Psoas muscle (tissue), 8 donors: Measurements from ENCODE around the gene SREBF1. TPM values are rescaled to one million over a fixed set of nuclear protein-coding genes. Genes with fewer than 3 reads are reported as not detected.

Source experiments
- ATAC-seq, 4 donors: fragments of 200-7000 bp; cut with Tn5 transposase; one replicate each; pipeline ENCODE4 v1.9.1; 2020; ENCODE audit warnings: moderate library complexity in 3 of 4, mild to moderate bottlenecking in 2 of 4
- DNase-seq, 2 donors: peaks; one replicate each; pipeline ENCODE4 v3.0.0-alpha.2; 2020
- H3K27ac ChIP-seq: fragments of 200-600 bp; one replicate; pipeline ENCODE4 v1.8.0; 2022
- H3K27me3 ChIP-seq, 3 donors: fragments of 200-600 bp in 1 of 3; one replicate each; pipeline versions ENCODE4 v1.6.1 to v1.8.0; 2013 to 2022; ENCODE audit warnings: low read length in 2 of 3, mild to moderate bottlenecking in 2 of 3, moderate library complexity in 1 of 3; ENCODE audit not compliant: insufficient read depth in 3 of 3
- H3K36me3 ChIP-seq, 2 donors: fragments of 200-600 bp in 1 of 2; one replicate each; pipeline versions ENCODE4 v1.6.1 to v1.8.0; 2013 to 2022; ENCODE audit warnings: low read depth in 1 of 2, mild to moderate bottlenecking in 1 of 2, moderate library complexity in 1 of 2; ENCODE audit not compliant: insufficient read depth in 1 of 2
- H3K4me1 ChIP-seq: fragments of 200-600 bp; one replicate; pipeline ENCODE4 v1.8.0; 2022
- H3K4me3 ChIP-seq: fragments of 200-600 bp; one replicate; pipeline ENCODE4 v1.8.0; 2022; ENCODE audit warnings: mild to moderate bottlenecking
- H3K9me3 ChIP-seq: fragments of 200-600 bp; one replicate; pipeline ENCODE4 v1.8.0; 2022
- CTCF ChIP-seq: fragments of 200-600 bp; IDR thresholded peaks from one replicate; pipeline ENCODE4 v1.8.0; 2022; ENCODE audit warnings: antibody characterized with exemption
- WGBS, 3 donors: extraction: QIAGEN DNeasy Blood & Tissue Kit; methylation state at CpG; one replicate each; pipeline versions ENCODE4 v1.1.6 to v1.1.7; 2013; 5-methylcytosine and 5-hydroxymethylcytosine counted together
- intact Hi-C, 2 donors: fragments of 100-400 bp; cut with DNase I; formaldehyde crosslinking; loops; one replicate each; pipeline versions ENCODE4 v1.11.0 to v1.14.2; 2022
- polyA plus RNA-seq, 3 donors: library from polyadenylated mRNA; stranded (reverse); fragments of 200-250 nt; gene quantifications; one replicate each; pipeline ENCODE4 v1.2.3, GENCODE V29; 2013
- total RNA-seq, 4 donors: library from RNA; stranded (reverse); fragmentation: NEBNext Ultra II Directional in 2 of 4; extraction: Animal tissue kit (Norgen Biotek cat#: 25700) in 2 of 4; gene quantifications; one replicate each; pipeline versions ENCODE4 v1.2.1 to v1.2.4, GENCODE V29; 2021 to 2023
- donor health status: healthy with polysubstance abuse.
- donor health status: DM: no; HTN: no; CAD: no; lungs with moderate emphysema.
- donor health status: Bipolar disorder and iron deficiency.
- donor health status: healthy.
- donor health status: DM: yes; HTN: yes; CAD: no.
- donor health status: DM: no; HTN: no; CAD: no.
- donor health status: DM: no; HTN: no; CAD: no.
- donor health status: DM: yes; HTN: yes; CAD: no.

Gene SREBF1
- total and polyA plus RNA-seq, 7 donors: 6.2 to 43.0 (median 19.2) TPM

GRCh38 chr17:17789828-17790636 is 46.8 kb downstream of the SREBF1 start:
- DNase-seq (no peak), ATAC-seq (no peak)
- Histone ChIP-seq H3K27ac (no peak overlapping the region), H3K27me3 (no peaks in the 10 kb centered on the region), H3K9me3 (no peaks in the 10 kb centered on the region), H3K4me1 (peaks cover 28% of the 10 kb centered on the region), H3K4me3 (no peak overlapping the region), H3K36me3 (no peaks in the 10 kb centered on the region)
- intact Hi-C loops: no loop called here
- TF ChIP-seq CTCF: no peak
- WGBS, 3 donors: 56 to 57% (median 56%) methylated on average over 12 of the region's 12 CpGs

- intact Hi-C loops: no loop called here
- H3K27me3 ChIP-seq: no peaks in the 10 kb centered on the region
- H3K9me3 ChIP-seq: no peaks in the 10 kb centered on the region
- whole genome bisulfite sequencing, 3 donors: 89 to 96% (median 92%) methylated on average over 6 of the region's 6 CpGs
- no peak for TF ChIP-seq CTCF
- H3K27ac ChIP-seq: no peak overlapping the region
- no peaks in the 10 kb centered on the region for H3K36me3 ChIP-seq
- H3K4me1 ChIP-seq: peaks cover 34% of the 10 kb centered on the region
- H3K4me3 ChIP-seq: no peak overlapping the region
- DNase-seq (no peak), ATAC-seq (no peak)
These were observed 47.4 kb downstream of the SREBF1 start for GRCh38 chr17:17789410-17789809.

GRCh38 chr17:17788967-17789366 is 47.8 kb downstream of the SREBF1 start:
- WGBS, 3 donors: 84 to 89% (median 89%) methylated on average over 8 of the region's 8 CpGs
- Histone ChIP-seq H3K27ac (no peak overlapping the region), H3K9me3 (no peaks in the 10 kb centered on the region), H3K4me1 (peaks cover 39% of the 10 kb centered on the region), H3K4me3 (no peak overlapping the region), H3K27me3 (no peaks in the 10 kb centered on the region), H3K36me3 (no peaks in the 10 kb centered on the region)
- no peak for ATAC-seq
- TF ChIP-seq CTCF: no peak
- DNase-seq: no peak
- intact Hi-C loops: no loop called here

GRCh38 chr17:17787568-17787967 is 49.2 kb downstream of the SREBF1 start:
- Histone ChIP-seq H3K4me3 (no peak overlapping the region), H3K4me1 (peaks cover 38% of the 10 kb centered on the region), H3K9me3 (no peaks in the 10 kb centered on the region), H3K27me3 (no peaks in the 10 kb centered on the region), H3K36me3 (no peaks in the 10 kb centered on the region), H3K27ac (no peak overlapping the region)
- DNase-seq (no peak), ATAC-seq (no peak)
- no peak for TF ChIP-seq CTCF
- intact Hi-C loops: no loop called here
- 92 to 100% (median 95%) methylated on average over 5 to 7 of the region's 7 CpGs for WGBS, 3 donors

- no peak for ATAC-seq
- intact Hi-C loops: no loop called here
These were observed 49.8 kb downstream of the SREBF1 start for GRCh38 chr17:17786998-17787397.

More at GRCh38 chr17:17786998-17787397, 49.8 kb downstream of the SREBF1 start:
- H3K27ac ChIP-seq: no peak overlapping the region
- WGBS, 3 donors: 80 to 93% (median 90%) methylated on average over 2 of the region's 2 CpGs
- H3K4me1 ChIP-seq: peaks cover 34% of the 10 kb centered on the region
- no peaks in the 10 kb centered on the region for H3K9me3 ChIP-seq
- no peaks in the 10 kb centered on the region for H3K27me3 ChIP-seq
- H3K36me3 ChIP-seq: no peaks in the 10 kb centered on the region
- TF ChIP-seq CTCF: no peak
- H3K4me3 ChIP-seq: no peak overlapping the region
- DNase-seq: no peak
